Right lobe of liver (tissue), 6 donors: ENCODE measurements around the gene ZC3H7A. TPM values are rescaled to one million over a fixed set of nuclear protein-coding genes. Genes with fewer than 3 reads are reported as not detected.
A peak's percentile ranks its signal among the peaks of the same experiment; 100 is the strongest.

ENCODE experiments used
- ATAC-seq, 4 donors: fragments of 200-7000 bp; cut with Tn5 transposase; one replicate each; pipeline ENCODE4 v1.9.1; 2020; ENCODE audit warnings: mild to moderate bottlenecking in 4 of 4, moderate library complexity in 4 of 4
- DNase-seq, 3 donors: peaks; one replicate each; pipeline ENCODE4 v3.0.0-alpha.2; 2020
- H3K27ac ChIP-seq, 3 donors: fragments of 200-600 bp; one replicate each; pipeline ENCODE4 v1.8.0; 2022
- H3K27me3 ChIP-seq, 2 donors: fragments of 200-600 bp; one replicate each; pipeline ENCODE4 v1.8.0; 2022
- H3K36me3 ChIP-seq, 4 donors: fragments of 200-600 bp; sonication (generic) in 1 of 4; one replicate each; pipeline versions ENCODE4 v1.5.1 to v1.8.0; 2017 to 2022; ENCODE audit warnings: control low read depth in 1 of 4
- H3K4me1 ChIP-seq, 4 donors: fragments of 200-600 bp; sonication (generic) in 1 of 4; one replicate each; pipeline versions ENCODE4 v1.5.1 to v1.8.0; 2017 to 2022; ENCODE audit warnings: control low read depth in 1 of 4
- H3K4me3 ChIP-seq, 3 donors: fragments of 200-600 bp; one replicate each; pipeline ENCODE4 v1.8.0; 2022
- H3K9me3 ChIP-seq, 4 donors: fragments of 200-600 bp; sonication (generic) in 1 of 4; one replicate each; pipeline versions ENCODE4 v1.5.1 to v1.8.0; 2017 to 2022; ENCODE audit warnings: control low read depth in 1 of 4
- POLR2A ChIP-seq: fragments of 450-650 bp; IDR thresholded peaks from one replicate; pipeline ENCODE4 v1.6.1; 2017; ENCODE audit warnings: antibody characterized with exemption, mild to moderate bottlenecking
- WGBS: methylation state at CpG from one replicate; pipeline ENCODE4 v1.1.6; 2018; ENCODE audit warnings: low coverage, low lambda C conversion rate; ENCODE audit not compliant: insufficient coverage; ENCODE audit errors: missing lambda C conversion rate; 5-methylcytosine and 5-hydroxymethylcytosine counted together
- intact Hi-C, 2 donors: fragments of 100-400 bp; cut with DNase I; formaldehyde crosslinking; loops; one replicate each; pipeline versions ENCODE4 v1.11.2 to v1.14.1; 2022
- total RNA-seq, 6 experiments: library from RNA; depleted of rRNA in 2 of 6; stranded (reverse); fragments of >200 nt in 2 of 6; fragmentation: NEBNext Ultra II Directional in 3 of 6; extraction: Animal tissue kit (Norgen Biotek cat#: 25700) in 3 of 6; gene quantifications; one replicate each; pipeline versions ENCODE4 v1.1.0 to v1.2.4, GENCODE V29; 2016 to 2023
- TF ChIP-seq, protein P1 (sequence below), 4 donors: fragments of 200-600 bp in 3 of 4; fragments of 450-650 bp in 1 of 4; IDR thresholded peaks; one replicate each; pipeline versions ENCODE4 v1.5.1 to v1.8.0; 2016 to 2022; ENCODE audit warnings: antibody characterized with exemption in 4 of 4, mild to moderate bottlenecking in 2 of 4
- donor health status: DM: no; HTN: yes; CAD: no.
- donor health status: DM: no; HTN: no; CAD: no.
- donor health status: DM: no; HTN: no; CAD: no.
- donor health status: DM: no; HTN: yes; CAD: no.
- donor health status: DM: no; HTN: yes; CAD: no.

Gene ZC3H7A
- total RNA-seq, 6 experiments from 2014 or later: 22.8 to 34.0 (median 26.9) TPM

GRCh38 chr16:11759163-11759834 is 37.8 kb downstream of the ZC3H7A start:
- 80% methylated on average over 9 of the region's 9 CpGs for WGBS
- H3K36me3 ChIP-seq: peaks cover 0 to 53% (median 19%) of the 10 kb centered on the region in 4 donors
- peak overlapping the region in 1 of 3 donors; percentile 49 for H3K27ac ChIP-seq
- no peaks in the 10 kb centered on the region for H3K9me3 ChIP-seq
- DNase-seq: no peak
- H3K4me3 ChIP-seq: no peak overlapping the region
- no peak for ATAC-seq
- intact Hi-C loops: no loop called here
- no peaks in the 10 kb centered on the region for H3K27me3 ChIP-seq
- TF ChIP-seq POLR2A: no peak
- TF ChIP-seq, protein P1, sequence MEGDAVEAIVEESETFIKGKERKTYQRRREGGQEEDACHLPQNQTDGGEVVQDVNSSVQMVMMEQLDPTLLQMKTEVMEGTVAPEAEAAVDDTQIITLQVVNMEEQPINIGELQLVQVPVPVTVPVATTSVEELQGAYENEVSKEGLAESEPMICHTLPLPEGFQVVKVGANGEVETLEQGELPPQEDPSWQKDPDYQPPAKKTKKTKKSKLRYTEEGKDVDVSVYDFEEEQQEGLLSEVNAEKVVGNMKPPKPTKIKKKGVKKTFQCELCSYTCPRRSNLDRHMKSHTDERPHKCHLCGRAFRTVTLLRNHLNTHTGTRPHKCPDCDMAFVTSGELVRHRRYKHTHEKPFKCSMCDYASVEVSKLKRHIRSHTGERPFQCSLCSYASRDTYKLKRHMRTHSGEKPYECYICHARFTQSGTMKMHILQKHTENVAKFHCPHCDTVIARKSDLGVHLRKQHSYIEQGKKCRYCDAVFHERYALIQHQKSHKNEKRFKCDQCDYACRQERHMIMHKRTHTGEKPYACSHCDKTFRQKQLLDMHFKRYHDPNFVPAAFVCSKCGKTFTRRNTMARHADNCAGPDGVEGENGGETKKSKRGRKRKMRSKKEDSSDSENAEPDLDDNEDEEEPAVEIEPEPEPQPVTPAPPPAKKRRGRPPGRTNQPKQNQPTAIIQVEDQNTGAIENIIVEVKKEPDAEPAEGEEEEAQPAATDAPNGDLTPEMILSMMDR (IDR thresholded peaks at IDR 0.05): no peak
- peaks cover 0 to 30% (median 14%) of the 10 kb centered on the region in 4 donors for H3K4me1 ChIP-seq

DNA sequence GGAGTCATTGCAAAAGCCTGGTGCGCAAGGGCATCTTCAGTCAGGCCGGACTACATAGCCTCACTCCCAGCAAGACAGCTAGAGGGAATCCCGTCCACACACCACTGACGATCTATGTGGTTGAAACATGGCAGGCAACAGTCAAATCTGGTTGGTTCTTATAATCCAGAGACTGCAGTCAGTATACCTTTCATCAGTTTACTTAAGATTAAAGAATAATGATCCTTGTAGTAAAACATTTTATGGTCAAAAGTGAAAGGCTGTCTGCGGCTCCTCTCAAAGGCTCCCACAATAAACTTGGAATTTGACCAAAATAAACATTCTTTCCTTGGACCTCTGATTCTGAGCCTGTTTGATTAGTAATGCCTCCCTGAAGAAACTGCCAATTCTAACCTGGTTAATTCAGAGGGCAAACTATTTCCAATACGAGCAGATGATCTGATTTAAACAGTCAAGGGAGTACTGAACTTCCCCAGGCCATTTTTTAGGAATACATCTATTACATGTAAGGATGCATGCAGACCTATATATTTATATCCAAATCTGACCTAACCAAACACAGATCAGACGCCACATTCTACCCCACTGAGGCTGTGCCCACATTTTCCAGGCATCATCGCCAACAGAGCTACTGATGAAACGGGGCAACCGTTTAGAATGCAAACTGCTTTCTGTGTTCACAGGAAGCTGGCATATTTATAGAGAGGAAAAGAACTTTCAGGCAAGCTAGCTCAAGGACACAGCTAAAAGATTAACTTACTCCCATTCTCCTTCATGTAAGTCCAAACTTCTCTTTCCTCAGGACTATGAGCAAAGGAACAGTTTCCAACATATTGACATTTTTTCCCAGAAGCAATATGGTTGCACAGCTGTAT is 39.1 kb downstream of the ZC3H7A start:
- DNase-seq (no peak), ATAC-seq (peak in 2 of 4 donors; percentile 9 to 14)
- Histone ChIP-seq H3K4me1 (peaks cover 0 to 44% (median 14%) of the 10 kb centered on the region in 4 donors), H3K9me3 (no peaks in the 10 kb centered on the region), H3K27ac (peak overlapping the region in 2 of 3 donors; percentile 19 to 49), H3K36me3 (peaks cover 3 to 47% (median 14%) of the 10 kb centered on the region in 4 donors), H3K27me3 (no peaks in the 10 kb centered on the region), H3K4me3 (no peak overlapping the region)
- no peak for TF ChIP-seq POLR2A
- TF ChIP-seq, protein P1 (IDR thresholded peaks at IDR 0.05): no peak
- WGBS: 45% methylated on average over 10 of the region's 10 CpGs
- intact Hi-C loops: no loop called here

GRCh38 chr16:11756248-11756647 is 40.8 kb downstream of the ZC3H7A start:
- H3K27me3 ChIP-seq: no peaks in the 10 kb centered on the region
- no peaks in the 10 kb centered on the region for H3K9me3 ChIP-seq
- no peak for DNase-seq
- no peak overlapping the region for H3K4me3 ChIP-seq
- no peak overlapping the region for H3K27ac ChIP-seq
- TF ChIP-seq POLR2A: no peak
- TF ChIP-seq, protein P1 (IDR thresholded peaks at IDR 0.05): no peak
- intact Hi-C loops: no loop called here
- ATAC-seq: no peak
- peaks cover 0 to 45% (median 12%) of the 10 kb centered on the region in 4 donors for H3K4me1 ChIP-seq
- WGBS: 85% methylated on average over 3 of the region's 3 CpGs
- H3K36me3 ChIP-seq: peaks cover 8 to 47% (median 19%) of the 10 kb centered on the region in 4 donors

- intact Hi-C loops: no loop called here
- no peaks in the 10 kb centered on the region for H3K9me3 ChIP-seq
- WGBS: 88% methylated on average over 10 of the region's 13 CpGs
- H3K36me3 ChIP-seq: peaks cover 8 to 45% (median 18%) of the 10 kb centered on the region in 4 donors
- TF ChIP-seq, protein P1 (IDR thresholded peaks at IDR 0.05): no peak
- TF ChIP-seq POLR2A: no peak
- no peak overlapping the region for H3K4me3 ChIP-seq
- peak overlapping the region in 2 of 3 donors; percentile 83 for H3K27ac ChIP-seq
- no peaks in the 10 kb centered on the region for H3K27me3 ChIP-seq
- H3K4me1 ChIP-seq: peaks cover 0 to 45% (median 12%) of the 10 kb centered on the region in 4 donors
- ATAC-seq (peak; percentile 37 to 64 (median 52)), DNase-seq (no peak)
Measured at GRCh38 chr16:11755022-11755760, 41.9 kb downstream of the ZC3H7A start.
